Caco-2 (cell line): Measurements from ENCODE around the gene CFAP43. TPM values are rescaled to one million over a fixed set of nuclear protein-coding genes. Genes with fewer than 3 reads are reported as not detected.

Source experiments
- BruUV-seq: library from RNA; stranded (reverse); fragments of 400-500 nt; replicated peaks from 2 replicates; lab custom pipeline; 2021; lab: Mats Ljungman, UMichigan
- CTCF ChIA-PET: fragments of 300-600 bp; sonication (Branson Sonifier 250); formaldehyde crosslinking; loops from one replicate; lab custom pipeline; 2022; ENCODE audit warnings: antibody characterized with exemption; lab: Charles Lee
- POLR2A ChIA-PET: fragments of 300-600 bp; sonication (Branson Sonifier 250); formaldehyde crosslinking; loops from one replicate; lab custom pipeline; 2022; ENCODE audit warnings: antibody characterized with exemption; lab: Charles Lee
- DNase-seq, 2 experiments: peaks; one replicate each; pipeline versions ENCODE4 v3.0.0 to v3.0.0-alpha.2; 2020 to 2022
- H3K27me3 ChIP-seq: replicated peaks from 2 replicates; pipeline ENCODE4 v1.6.0; 2011; ENCODE audit warnings: low read length; ENCODE audit not compliant: control insufficient read depth, insufficient read depth
- H3K36me3 ChIP-seq: 2 replicates; pipeline ENCODE4 v1.5.1; 2011; ENCODE audit warnings: low read length; ENCODE audit not compliant: control insufficient read depth, insufficient read depth
- H3K4me1 ChIP-seq: fragments of 250-450 bp; sonication (Bioruptor Pico); 2 replicates; pipeline ENCODE4 v1.5.1; 2020; ENCODE audit warnings: mild to moderate bottlenecking
- H3K4me3 ChIP-seq: 2 replicates; pipeline ENCODE4 v1.5.1; 2011; ENCODE audit warnings: low read depth, mild to moderate bottlenecking, control low read depth, low read length
- H3K9me3 ChIP-seq: fragments of 250-450 bp; sonication (Bioruptor Pico); 2 replicates; pipeline ENCODE4 v1.5.1; 2020; ENCODE audit warnings: mild to moderate bottlenecking, moderate library complexity
- H3K27ac Mint-ChIP-seq: one replicate; pipeline ENCODE4 v1.8.0; 2022; ENCODE audit warnings: mixed read lengths; ENCODE audit not compliant: unreplicated experiment
- H3K27me3 Mint-ChIP-seq: one replicate; pipeline ENCODE4 v1.8.0; 2022; ENCODE audit warnings: mixed read lengths; ENCODE audit not compliant: insufficient read depth, unreplicated experiment
- H3K36me3 Mint-ChIP-seq: one replicate; pipeline ENCODE4 v1.8.0; 2022; ENCODE audit warnings: mild to moderate bottlenecking, mixed read lengths; ENCODE audit not compliant: insufficient read depth, unreplicated experiment
- H3K4me1 Mint-ChIP-seq: one replicate; pipeline ENCODE4 v1.8.0; 2022; ENCODE audit warnings: low read depth, mixed read lengths; ENCODE audit not compliant: unreplicated experiment
- H3K4me3 Mint-ChIP-seq: one replicate; pipeline ENCODE4 v1.8.0; 2022; ENCODE audit warnings: mild to moderate bottlenecking, moderate library complexity, mixed read lengths; ENCODE audit not compliant: unreplicated experiment
- H3K9me3 Mint-ChIP-seq: one replicate; pipeline ENCODE4 v1.8.0; 2022; ENCODE audit warnings: mixed read lengths; ENCODE audit not compliant: unreplicated experiment
- intact Hi-C: fragments of 100-400 bp; cut with micrococcal nuclease; formaldehyde crosslinking; loops from one replicate; pipeline ENCODE4 v1.10.0; 2022; ENCODE audit not compliant: unreplicated experiment
- total RNA-seq: library from RNA; stranded (reverse); gene quantifications from 2 replicates; pipeline ENCODE4 v1.2.3, GENCODE V29; 2022
- TF ChIP-seq, protein P1 (sequence below), 2 experiments: fragments of 200-600 bp in 1 of 2; IDR thresholded peaks; 1 replicate in 1 of 2; 2 replicates in 1 of 2; pipeline versions ENCODE4 v1.5.1 to v1.8.0; 2011 to 2022; ENCODE audit warnings: antibody characterized with exemption in 1 of 2, control low read depth in 1 of 2, inconsistent platforms in 1 of 2, low read depth in 1 of 2, low read length in 1 of 2, mild to moderate bottlenecking in 1 of 2, moderate library complexity in 1 of 2; ENCODE audit not compliant: insufficient read depth in 1 of 2, severe bottlenecking in 1 of 2, unreplicated experiment in 1 of 2

Gene CFAP43
- total RNA-seq, 1 experiment from 2014 or later = 0.52 TPM

DNA sequence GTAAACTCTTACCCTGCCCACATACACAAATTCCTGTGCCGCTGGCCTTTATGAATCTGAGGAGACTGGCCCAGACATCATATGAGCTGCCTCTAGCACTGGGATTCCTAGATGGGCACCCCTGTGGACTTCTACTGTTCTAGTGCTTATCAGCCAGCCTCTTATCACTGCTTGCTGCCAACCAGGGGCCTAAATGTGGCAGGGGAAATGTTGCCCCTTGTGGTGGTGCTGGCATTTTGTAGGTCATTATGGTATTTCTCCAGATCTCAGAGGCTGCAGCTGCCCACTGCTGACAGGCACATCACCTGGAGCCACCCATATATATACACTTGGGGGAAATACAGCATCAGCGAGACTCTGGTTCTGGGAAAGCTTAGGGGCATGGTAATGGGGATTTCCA lies 104.8 kb downstream of the CFAP43 start:
- BruUV-seq = no TSS peak
- DNase-seq = peak in 1 of 2 experiments; percentile 13
- Mint-ChIP-seq H3K27me3 (no peaks in the 10 kb centered on the region), H3K4me1 (no peaks in the 10 kb centered on the region), H3K27ac (no peak overlapping the region), H3K4me3 (no peak overlapping the region), H3K9me3 (no peaks in the 10 kb centered on the region), H3K36me3 (no peaks in the 10 kb centered on the region)
- intact Hi-C loops = no loop called here
- H3K27me3 ChIP-seq = no peaks in the 10 kb centered on the region
- no peaks in the 10 kb centered on the region for H3K9me3 ChIP-seq
- ChIA-PET POLR2A (no interaction called here), CTCF (no interaction called here)
- H3K36me3 ChIP-seq = no peaks in the 10 kb centered on the region; the same call in 1 of the 2 replicates
- H3K4me1 ChIP-seq = 0 out of 2 replicates have a peak, but pooled peaks cover 3% of the 10 kb centered on the region
- TF ChIP-seq, protein P1, sequence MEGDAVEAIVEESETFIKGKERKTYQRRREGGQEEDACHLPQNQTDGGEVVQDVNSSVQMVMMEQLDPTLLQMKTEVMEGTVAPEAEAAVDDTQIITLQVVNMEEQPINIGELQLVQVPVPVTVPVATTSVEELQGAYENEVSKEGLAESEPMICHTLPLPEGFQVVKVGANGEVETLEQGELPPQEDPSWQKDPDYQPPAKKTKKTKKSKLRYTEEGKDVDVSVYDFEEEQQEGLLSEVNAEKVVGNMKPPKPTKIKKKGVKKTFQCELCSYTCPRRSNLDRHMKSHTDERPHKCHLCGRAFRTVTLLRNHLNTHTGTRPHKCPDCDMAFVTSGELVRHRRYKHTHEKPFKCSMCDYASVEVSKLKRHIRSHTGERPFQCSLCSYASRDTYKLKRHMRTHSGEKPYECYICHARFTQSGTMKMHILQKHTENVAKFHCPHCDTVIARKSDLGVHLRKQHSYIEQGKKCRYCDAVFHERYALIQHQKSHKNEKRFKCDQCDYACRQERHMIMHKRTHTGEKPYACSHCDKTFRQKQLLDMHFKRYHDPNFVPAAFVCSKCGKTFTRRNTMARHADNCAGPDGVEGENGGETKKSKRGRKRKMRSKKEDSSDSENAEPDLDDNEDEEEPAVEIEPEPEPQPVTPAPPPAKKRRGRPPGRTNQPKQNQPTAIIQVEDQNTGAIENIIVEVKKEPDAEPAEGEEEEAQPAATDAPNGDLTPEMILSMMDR (IDR thresholded peaks at IDR 0.05; ENCODE audit: insufficient read depth in 1 of 2, low read depth in 1 of 2, low read length in 1 of 2, severe bottlenecking in 1 of 2, unreplicated experiment in 1 of 2) = peak in 1 of 2 experiments; percentile 27
- H3K4me3 ChIP-seq = no peak overlapping the region

- CTCF ChIA-PET = no interaction called here
- intact Hi-C loops = loop anchor here (5.0 kb wide), 3 partner anchors 56 to 141 kb away; no protein-coding TSS in a partner anchor
- TF ChIP-seq, protein P1 (IDR thresholded peaks at IDR 0.05; ENCODE audit: insufficient read depth in 1 of 2, low read depth in 1 of 2, low read length in 1 of 2, severe bottlenecking in 1 of 2, unreplicated experiment in 1 of 2) = no peak
- Mint-ChIP-seq H3K36me3 (no peaks in the 10 kb centered on the region), H3K27ac (no peak overlapping the region), H3K4me3 (peak overlapping the region; percentile 79), H3K4me1 (no peaks in the 10 kb centered on the region), H3K27me3 (no peaks in the 10 kb centered on the region), H3K9me3 (no peaks in the 10 kb centered on the region)
- no peak for DNase-seq
- Histone ChIP-seq H3K27me3 (no peaks in the 10 kb centered on the region), H3K4me1 (peaks cover 13% of the 10 kb centered on the region; the same call in 1 of the 2 replicates), H3K36me3 (no peaks in the 10 kb centered on the region; the same call in 1 of the 2 replicates), H3K9me3 (no peaks in the 10 kb centered on the region), H3K4me3 (no peak overlapping the region)
- POLR2A ChIA-PET = no interaction called here
- BruUV-seq = no TSS peak
These were observed 108.8 kb downstream of the CFAP43 start for GRCh38 chr10:104123397-104123796.

DNA sequence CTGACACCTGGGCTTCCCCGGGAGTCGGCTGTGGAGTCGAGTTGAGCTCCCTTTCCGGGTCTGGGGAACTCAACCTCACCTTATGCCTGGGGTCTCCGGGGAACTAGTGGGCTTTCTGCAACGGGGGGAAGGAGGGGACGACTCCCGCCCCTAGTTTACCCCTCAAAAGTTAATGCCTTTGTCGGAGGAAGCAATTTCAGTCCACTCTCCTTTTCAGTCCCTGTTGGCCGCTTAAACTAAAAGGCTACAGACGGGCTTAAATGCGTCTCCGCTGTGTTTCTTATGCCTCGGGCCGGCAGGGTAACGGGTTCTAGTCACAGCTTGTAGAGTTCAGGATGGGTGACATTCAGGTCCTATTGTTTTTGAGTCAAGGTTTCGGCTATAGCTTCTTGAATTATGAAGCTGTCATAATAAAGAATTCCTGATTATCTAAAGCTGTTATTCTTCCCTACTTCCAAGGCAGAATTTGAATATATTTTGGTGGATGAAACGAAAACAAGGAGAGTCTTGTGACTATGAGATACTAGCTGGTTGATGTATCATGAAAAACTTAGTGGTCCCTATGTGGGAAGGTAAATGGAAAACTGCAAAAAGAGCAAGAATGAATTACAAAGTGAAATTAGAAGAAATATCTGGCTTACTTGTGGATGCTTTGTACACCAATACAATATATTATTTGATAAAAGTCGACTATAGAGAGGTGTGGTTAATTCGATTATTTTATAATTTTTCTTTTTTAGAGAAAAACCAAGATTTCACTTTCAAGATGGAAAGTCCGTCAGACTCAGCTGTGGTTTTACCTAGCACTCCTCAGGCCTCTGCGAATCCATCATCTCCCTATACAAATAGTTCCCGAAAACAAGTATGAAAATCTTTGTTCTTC lies 109.7 kb downstream of the CFAP43 start:
- Mint-ChIP-seq H3K4me3 (peak overlapping the region; percentile 79), H3K9me3 (no peaks in the 10 kb centered on the region), H3K27ac (peak overlapping the region; percentile 96), H3K4me1 (no peaks in the 10 kb centered on the region), H3K27me3 (no peaks in the 10 kb centered on the region), H3K36me3 (no peaks in the 10 kb centered on the region)
- no peak for DNase-seq
- Histone ChIP-seq H3K4me3 (peak overlapping the region; percentile 92), H3K9me3 (no peaks in the 10 kb centered on the region), H3K27me3 (no peaks in the 10 kb centered on the region), H3K4me1 (peaks cover 13% of the 10 kb centered on the region; the same call in 1 of the 2 replicates), H3K36me3 (no peaks in the 10 kb centered on the region; the same call in 1 of the 2 replicates)
- TF ChIP-seq, protein P1 (IDR thresholded peaks at IDR 0.05; ENCODE audit: insufficient read depth in 1 of 2, low read depth in 1 of 2, low read length in 1 of 2, severe bottlenecking in 1 of 2, unreplicated experiment in 1 of 2) = no peak
- ChIA-PET CTCF (interaction anchor here (0.7 to 2.4 kb wide), 10 partner anchors 8 to 409 kb away, joined by 3 to 14 read pairs (median 8); partner anchors contain the start of gene GSTO1), POLR2A (interaction anchor here (0.5 to 1.8 kb wide), 5 partner anchors 13 to 498 kb away, joined by 3 to 11 read pairs (median 3); partner anchors contain the start of genes CFAP43 and GSTO2)
- intact Hi-C loops = loop anchor here (1.0 to 5.0 kb wide), 4 partner anchors 55 to 140 kb away; no protein-coding TSS in a partner anchor
- BruUV-seq = TSS peak; percentile 80
